ENCODE results near the gene RSPO4.

DNA sequence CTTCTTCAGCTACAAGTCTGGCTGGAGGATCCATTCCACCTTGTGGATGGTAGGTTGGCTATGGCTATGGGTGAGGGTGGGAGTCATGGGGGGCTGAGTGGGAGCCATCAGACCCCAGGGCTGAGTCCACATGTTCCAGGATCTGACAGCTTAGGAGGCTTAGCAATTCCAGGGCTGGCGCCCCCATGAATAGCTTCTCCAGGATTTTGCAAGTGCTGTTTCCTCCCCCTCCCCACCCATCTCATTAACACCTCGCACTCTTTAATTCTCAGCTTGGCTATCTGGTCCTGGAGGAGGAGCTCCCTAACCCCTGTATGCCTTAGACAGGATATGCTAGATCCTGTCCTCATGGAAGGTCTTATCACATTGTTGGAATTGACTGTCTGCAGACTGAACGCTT lies 47.0 kb downstream of the RSPO4 start:
- TF ChIP-seq, protein P1, sequence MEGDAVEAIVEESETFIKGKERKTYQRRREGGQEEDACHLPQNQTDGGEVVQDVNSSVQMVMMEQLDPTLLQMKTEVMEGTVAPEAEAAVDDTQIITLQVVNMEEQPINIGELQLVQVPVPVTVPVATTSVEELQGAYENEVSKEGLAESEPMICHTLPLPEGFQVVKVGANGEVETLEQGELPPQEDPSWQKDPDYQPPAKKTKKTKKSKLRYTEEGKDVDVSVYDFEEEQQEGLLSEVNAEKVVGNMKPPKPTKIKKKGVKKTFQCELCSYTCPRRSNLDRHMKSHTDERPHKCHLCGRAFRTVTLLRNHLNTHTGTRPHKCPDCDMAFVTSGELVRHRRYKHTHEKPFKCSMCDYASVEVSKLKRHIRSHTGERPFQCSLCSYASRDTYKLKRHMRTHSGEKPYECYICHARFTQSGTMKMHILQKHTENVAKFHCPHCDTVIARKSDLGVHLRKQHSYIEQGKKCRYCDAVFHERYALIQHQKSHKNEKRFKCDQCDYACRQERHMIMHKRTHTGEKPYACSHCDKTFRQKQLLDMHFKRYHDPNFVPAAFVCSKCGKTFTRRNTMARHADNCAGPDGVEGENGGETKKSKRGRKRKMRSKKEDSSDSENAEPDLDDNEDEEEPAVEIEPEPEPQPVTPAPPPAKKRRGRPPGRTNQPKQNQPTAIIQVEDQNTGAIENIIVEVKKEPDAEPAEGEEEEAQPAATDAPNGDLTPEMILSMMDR (IDR thresholded peaks at IDR 0.05): no peak
- TF ChIP-seq POLR2A (IDR thresholded peaks at IDR 0.05): no peak
